Body of pancreas (tissue), 4 donors: ENCODE data around the gene ACP3.

Experiments used
- POLR2A ChIP-seq, 3 donors: fragments of 450-650 bp; IDR thresholded peaks; one replicate each; pipeline ENCODE4 v1.6.1; 2016; ENCODE audit warnings: antibody characterized with exemption in 3 of 3, mild to moderate bottlenecking in 2 of 3
- TF ChIP-seq, protein P1 (sequence below), 7 experiments: fragments of 450-650 bp in 4 of 7; fragments of 200-600 bp in 3 of 7; sonication (generic) in 3 of 7; IDR thresholded peaks; one replicate each; pipeline ENCODE4 v1.5.1; 2016 to 2019; ENCODE audit warnings: antibody characterized with exemption in 7 of 7

DNA sequence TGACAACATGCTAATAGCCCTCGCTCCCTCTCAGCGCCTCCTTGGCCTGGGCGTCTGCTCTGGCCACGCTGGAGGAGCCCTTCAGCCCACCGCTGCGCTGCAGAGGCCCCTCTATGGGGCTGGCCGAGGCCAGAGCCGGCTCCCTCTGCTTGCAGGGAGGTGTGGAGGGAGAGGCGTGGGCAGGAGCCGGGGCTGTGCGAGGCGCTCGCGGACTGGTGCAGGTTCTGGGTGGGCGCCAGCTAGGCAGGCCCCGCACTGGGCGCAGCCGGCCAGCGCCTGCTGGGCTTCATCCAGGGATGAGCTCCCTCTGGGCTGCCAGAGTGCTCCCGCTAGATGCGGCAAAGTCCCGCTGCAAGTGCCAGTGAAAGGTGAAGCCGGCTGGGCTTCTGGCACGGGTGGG is 79.0 kb downstream of the ACP3 start:
- TF ChIP-seq, protein P1, sequence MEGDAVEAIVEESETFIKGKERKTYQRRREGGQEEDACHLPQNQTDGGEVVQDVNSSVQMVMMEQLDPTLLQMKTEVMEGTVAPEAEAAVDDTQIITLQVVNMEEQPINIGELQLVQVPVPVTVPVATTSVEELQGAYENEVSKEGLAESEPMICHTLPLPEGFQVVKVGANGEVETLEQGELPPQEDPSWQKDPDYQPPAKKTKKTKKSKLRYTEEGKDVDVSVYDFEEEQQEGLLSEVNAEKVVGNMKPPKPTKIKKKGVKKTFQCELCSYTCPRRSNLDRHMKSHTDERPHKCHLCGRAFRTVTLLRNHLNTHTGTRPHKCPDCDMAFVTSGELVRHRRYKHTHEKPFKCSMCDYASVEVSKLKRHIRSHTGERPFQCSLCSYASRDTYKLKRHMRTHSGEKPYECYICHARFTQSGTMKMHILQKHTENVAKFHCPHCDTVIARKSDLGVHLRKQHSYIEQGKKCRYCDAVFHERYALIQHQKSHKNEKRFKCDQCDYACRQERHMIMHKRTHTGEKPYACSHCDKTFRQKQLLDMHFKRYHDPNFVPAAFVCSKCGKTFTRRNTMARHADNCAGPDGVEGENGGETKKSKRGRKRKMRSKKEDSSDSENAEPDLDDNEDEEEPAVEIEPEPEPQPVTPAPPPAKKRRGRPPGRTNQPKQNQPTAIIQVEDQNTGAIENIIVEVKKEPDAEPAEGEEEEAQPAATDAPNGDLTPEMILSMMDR (IDR thresholded peaks at IDR 0.05): no peak
- no peak for TF ChIP-seq POLR2A (IDR thresholded peaks at IDR 0.05)
